ENCODE results near the gene REEP5. TPM values are rescaled to one million over a fixed set of nuclear protein-coding genes. Genes with fewer than 3 reads are reported as not detected.

Gene REEP5
- total RNA-seq, 2 experiments from 2014 or later = 38.0 to 40.6 TPM

DNA sequence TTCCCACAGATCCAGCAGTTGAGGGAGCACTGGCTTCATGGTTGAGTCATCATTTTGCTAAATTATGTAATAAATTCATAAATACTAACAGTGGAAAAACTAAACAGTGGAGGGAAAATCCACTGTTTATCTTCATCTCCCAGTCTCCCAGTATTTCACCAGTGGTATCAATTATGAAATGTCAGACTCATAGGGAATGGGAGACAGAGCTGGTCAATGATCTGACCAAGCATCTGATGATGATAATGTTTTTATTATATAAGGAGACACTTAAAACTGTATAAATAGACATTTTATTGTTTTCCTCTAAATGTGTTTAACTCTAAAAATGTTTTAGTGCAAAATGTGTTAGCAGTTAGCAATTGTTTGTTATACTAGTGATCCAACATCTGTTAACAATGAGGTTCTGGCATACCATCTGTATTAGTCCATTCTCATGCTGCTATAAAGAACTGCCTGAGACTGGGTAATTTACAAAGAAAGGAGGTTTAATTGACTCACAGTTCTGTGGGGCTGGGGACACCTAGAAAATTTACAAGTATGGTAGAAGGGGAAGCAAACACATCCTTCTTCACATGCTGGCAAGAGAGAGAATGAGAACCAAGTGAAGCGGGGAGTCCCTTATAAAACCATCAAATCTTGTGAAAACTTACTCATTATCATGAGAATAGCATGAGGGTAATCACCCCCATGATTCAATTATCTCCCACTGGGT, 11.8 kb upstream of the REEP5 start:
- CTCF ChIA-PET = interaction anchor here (1.0 to 1.4 kb wide), 3 partner anchors 10 to 62 kb away, joined by 3 to 5 read pairs (median 3); no protein-coding TSS in a partner anchor

DNA sequence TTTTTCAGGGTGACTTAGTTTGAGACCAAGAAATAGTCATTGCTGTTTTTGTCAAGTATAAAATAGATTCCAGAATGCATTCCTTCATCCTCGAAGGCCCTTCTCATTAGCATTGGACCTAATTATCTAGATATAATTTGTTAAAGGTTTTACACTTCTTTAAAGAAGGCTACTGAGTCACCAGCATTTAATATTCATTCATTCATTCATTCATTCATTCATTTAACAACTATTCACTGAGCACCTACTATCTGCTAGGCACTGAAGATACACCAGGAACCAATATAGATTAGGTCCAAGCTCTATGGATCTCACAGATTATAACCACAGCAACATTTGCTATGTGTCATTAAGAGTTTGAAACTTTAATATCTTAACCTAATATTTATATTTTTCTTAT, 11.1 kb upstream of the REEP5 start:
- H3K4me3 Mint-ChIP-seq = no peak overlapping the region
- intact Hi-C loops (cut with micrococcal nuclease) = no loop called here
- H3K27me3 Mint-ChIP-seq = no peaks in the 10 kb centered on the region
- H3K4me1 Mint-ChIP-seq (ENCODE audit: low read depth) = peaks cover 38% of the 10 kb centered on the region
- no peaks in the 10 kb centered on the region for H3K36me3 Mint-ChIP-seq (ENCODE audit: low read depth)
- H3K9me3 Mint-ChIP-seq = peaks cover 6% of the 10 kb centered on the region
- POLR2A ChIA-PET = interaction anchor here (1.5 kb wide), 1 partner anchor 72 kb away, joined by 4 read pairs; the partner anchor contains the start of gene SRP19
- TF ChIP-seq, protein P1, sequence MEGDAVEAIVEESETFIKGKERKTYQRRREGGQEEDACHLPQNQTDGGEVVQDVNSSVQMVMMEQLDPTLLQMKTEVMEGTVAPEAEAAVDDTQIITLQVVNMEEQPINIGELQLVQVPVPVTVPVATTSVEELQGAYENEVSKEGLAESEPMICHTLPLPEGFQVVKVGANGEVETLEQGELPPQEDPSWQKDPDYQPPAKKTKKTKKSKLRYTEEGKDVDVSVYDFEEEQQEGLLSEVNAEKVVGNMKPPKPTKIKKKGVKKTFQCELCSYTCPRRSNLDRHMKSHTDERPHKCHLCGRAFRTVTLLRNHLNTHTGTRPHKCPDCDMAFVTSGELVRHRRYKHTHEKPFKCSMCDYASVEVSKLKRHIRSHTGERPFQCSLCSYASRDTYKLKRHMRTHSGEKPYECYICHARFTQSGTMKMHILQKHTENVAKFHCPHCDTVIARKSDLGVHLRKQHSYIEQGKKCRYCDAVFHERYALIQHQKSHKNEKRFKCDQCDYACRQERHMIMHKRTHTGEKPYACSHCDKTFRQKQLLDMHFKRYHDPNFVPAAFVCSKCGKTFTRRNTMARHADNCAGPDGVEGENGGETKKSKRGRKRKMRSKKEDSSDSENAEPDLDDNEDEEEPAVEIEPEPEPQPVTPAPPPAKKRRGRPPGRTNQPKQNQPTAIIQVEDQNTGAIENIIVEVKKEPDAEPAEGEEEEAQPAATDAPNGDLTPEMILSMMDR (IDR thresholded peaks at IDR 0.05) = no peak
- no peak overlapping the region for H3K27ac Mint-ChIP-seq
- CTCF ChIA-PET = interaction anchor here (1.0 to 1.4 kb wide), 2 partner anchors 9 to 16 kb away, joined by 3 read pairs; no protein-coding TSS in a partner anchor
- ATAC-seq (no peak), DNase-seq (no peak)

More for the DNA sequence above, 11.8 kb upstream of the REEP5 start:
- H3K4me3 Mint-ChIP-seq = no peak overlapping the region
- H3K36me3 Mint-ChIP-seq (ENCODE audit: low read depth) = no peaks in the 10 kb centered on the region
- H3K27me3 Mint-ChIP-seq = no peaks in the 10 kb centered on the region
- DNase-seq (no peak), ATAC-seq (no peak)
- H3K27ac Mint-ChIP-seq = peak overlapping the region; percentile 1
- POLR2A ChIA-PET = interaction anchor here (1.1 to 1.5 kb wide), 3 partner anchors 10 to 73 kb away, joined by 3 to 4 read pairs (median 3); partner anchors contain the start of gene SRP19
- peaks cover 31% of the 10 kb centered on the region for H3K4me1 Mint-ChIP-seq (ENCODE audit: low read depth)
- H3K9me3 Mint-ChIP-seq = peaks cover 6% of the 10 kb centered on the region
- intact Hi-C loops (cut with micrococcal nuclease) = no loop called here
- TF ChIP-seq, protein P1 (IDR thresholded peaks at IDR 0.05) = no peak

DNA sequence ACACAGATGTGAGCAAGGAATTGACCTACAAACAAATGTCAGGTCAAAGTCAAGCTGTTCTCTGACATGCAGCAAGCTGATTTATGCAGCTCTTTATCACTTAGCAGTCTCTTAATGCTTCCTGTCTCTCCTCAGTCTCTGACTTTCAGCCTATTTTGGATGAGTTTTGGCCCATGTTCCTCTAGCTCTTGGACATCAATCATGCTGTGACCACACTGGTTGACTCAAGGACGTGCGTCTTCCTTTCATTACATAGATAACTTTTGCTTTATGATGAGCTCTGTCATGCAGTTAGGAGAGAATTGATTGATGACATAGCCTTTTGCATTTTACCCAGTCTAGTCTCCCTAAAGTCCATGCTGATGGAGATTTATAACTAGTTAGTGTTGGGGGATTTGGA, 9.4 kb upstream of the REEP5 start:
- no peaks in the 10 kb centered on the region for H3K27me3 Mint-ChIP-seq
- peaks cover 43% of the 10 kb centered on the region for H3K4me1 Mint-ChIP-seq (ENCODE audit: low read depth)
- DNase-seq (no peak), ATAC-seq (no peak)
- no peak overlapping the region for H3K4me3 Mint-ChIP-seq
- intact Hi-C loops (cut with micrococcal nuclease) = no loop called here
- ChIA-PET POLR2A (interaction anchor here (1.1 kb wide), 1 partner anchor 10 kb away, joined by 4 read pairs; the partner anchor contains the start of gene REEP5), CTCF (interaction anchor here (1.2 kb wide), 1 partner anchor 43 kb away, joined by 3 read pairs; no protein-coding TSS in a partner anchor)
- H3K36me3 Mint-ChIP-seq (ENCODE audit: low read depth) = no peaks in the 10 kb centered on the region
- H3K27ac Mint-ChIP-seq = no peak overlapping the region
- TF ChIP-seq, protein P1 (IDR thresholded peaks at IDR 0.05) = no peak
- H3K9me3 Mint-ChIP-seq = peaks cover 6% of the 10 kb centered on the region

DNA sequence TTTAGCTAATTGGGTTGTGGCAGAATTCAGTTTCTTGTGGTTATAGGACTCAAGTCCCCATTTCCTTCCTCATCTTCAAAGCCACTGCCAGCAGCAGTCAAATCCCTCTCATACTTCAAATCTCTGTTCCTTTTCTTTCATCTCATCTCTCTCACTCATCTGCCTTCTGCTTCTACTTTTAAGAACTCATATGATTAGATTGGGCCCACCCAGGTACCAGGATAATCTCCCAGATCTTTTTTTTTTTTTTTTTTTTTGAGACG, 8.0 kb upstream of the REEP5 start:
- no peak overlapping the region for H3K4me3 Mint-ChIP-seq
- ChIA-PET CTCF (no interaction called here), POLR2A (interaction anchor here (1.0 to 1.6 kb wide), 3 partner anchors 11 to 31 kb away, joined by 3 to 6 read pairs (median 3); no protein-coding TSS in a partner anchor)
- TF ChIP-seq, protein P1 (IDR thresholded peaks at IDR 0.05) = no peak
- H3K36me3 Mint-ChIP-seq (ENCODE audit: low read depth) = no peaks in the 10 kb centered on the region
- intact Hi-C loops (cut with micrococcal nuclease) = no loop called here
- peak; percentile 15 for DNase-seq
- peaks cover 43% of the 10 kb centered on the region for H3K4me1 Mint-ChIP-seq (ENCODE audit: low read depth)
- peak overlapping the region; percentile 71 for H3K27ac Mint-ChIP-seq
- H3K9me3 Mint-ChIP-seq = peaks cover 6% of the 10 kb centered on the region
- H3K27me3 Mint-ChIP-seq = no peaks in the 10 kb centered on the region
- ATAC-seq = peak; percentile 40

All from activated CD8-positive, alpha-beta T cell treated with anti-CD3 and anti-CD28 coated beads for 36 hours (primary cell).